Measurements from ENCODE around the gene PCDHGA1. TPM values are rescaled to one million over a fixed set of nuclear protein-coding genes. Genes with fewer than 3 reads are reported as not detected.
A peak's percentile ranks its signal among the peaks of the same experiment; 100 is the strongest.

PCDHGA1 gene
- total RNA-seq, 1 donor from 2014 or later = 0.31 TPM

DNA sequence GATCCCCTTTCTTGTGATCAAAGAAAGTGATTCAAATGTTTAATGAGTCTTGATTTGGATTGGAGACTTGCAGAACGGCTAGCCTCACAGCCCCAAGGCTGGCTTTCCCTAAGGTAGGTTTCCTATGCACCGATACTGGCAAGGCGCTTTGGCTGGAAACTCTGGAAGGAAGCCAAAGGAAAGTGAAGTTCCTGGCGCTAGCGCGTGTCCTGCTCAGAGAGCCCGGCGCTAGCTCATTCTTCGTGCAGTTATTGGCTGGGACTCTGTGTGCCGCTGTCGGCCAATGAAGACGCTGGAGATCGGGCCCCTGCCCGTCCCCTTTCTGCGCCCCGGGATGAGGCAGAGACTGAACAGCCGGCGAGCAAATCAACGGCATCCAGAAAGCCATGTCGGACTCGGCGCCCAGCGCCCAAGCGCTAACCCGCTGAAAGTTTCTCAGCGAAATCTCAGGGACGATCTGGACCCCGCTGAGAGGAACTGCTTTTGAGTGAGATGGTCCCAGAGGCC, 145.4 kb downstream of the PCDHGA1 start, which contains the start of gene PCDHGC3:
PCDHGC3 (plus strand) TSS at position 342 of the 507 bp plus-strand sequence; CDS start at position 493, 151 bp downstream.
- Mint-ChIP-seq H3K9me3 (no peaks in the 10 kb centered on the region), H3K4me3 (peak within 1 kb of the TSS; percentile 99), H3K36me3 (peaks cover 35% of the 10 kb centered on the region), H3K27me3 (peaks cover 13% of the 10 kb centered on the region), H3K27ac (peak within 1 kb of the TSS; percentile 85), H3K4me1 (ENCODE audit: unreplicated experiment) (peaks cover 9% of the 10 kb centered on the region)
- TF ChIP-seq, protein P1, sequence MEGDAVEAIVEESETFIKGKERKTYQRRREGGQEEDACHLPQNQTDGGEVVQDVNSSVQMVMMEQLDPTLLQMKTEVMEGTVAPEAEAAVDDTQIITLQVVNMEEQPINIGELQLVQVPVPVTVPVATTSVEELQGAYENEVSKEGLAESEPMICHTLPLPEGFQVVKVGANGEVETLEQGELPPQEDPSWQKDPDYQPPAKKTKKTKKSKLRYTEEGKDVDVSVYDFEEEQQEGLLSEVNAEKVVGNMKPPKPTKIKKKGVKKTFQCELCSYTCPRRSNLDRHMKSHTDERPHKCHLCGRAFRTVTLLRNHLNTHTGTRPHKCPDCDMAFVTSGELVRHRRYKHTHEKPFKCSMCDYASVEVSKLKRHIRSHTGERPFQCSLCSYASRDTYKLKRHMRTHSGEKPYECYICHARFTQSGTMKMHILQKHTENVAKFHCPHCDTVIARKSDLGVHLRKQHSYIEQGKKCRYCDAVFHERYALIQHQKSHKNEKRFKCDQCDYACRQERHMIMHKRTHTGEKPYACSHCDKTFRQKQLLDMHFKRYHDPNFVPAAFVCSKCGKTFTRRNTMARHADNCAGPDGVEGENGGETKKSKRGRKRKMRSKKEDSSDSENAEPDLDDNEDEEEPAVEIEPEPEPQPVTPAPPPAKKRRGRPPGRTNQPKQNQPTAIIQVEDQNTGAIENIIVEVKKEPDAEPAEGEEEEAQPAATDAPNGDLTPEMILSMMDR (conservative IDR thresholded peaks at IDR 0.05) = peak; percentile 41
- DNase-seq (ENCODE audit: extremely low spot score, unreplicated experiment) = no peak

DNA sequence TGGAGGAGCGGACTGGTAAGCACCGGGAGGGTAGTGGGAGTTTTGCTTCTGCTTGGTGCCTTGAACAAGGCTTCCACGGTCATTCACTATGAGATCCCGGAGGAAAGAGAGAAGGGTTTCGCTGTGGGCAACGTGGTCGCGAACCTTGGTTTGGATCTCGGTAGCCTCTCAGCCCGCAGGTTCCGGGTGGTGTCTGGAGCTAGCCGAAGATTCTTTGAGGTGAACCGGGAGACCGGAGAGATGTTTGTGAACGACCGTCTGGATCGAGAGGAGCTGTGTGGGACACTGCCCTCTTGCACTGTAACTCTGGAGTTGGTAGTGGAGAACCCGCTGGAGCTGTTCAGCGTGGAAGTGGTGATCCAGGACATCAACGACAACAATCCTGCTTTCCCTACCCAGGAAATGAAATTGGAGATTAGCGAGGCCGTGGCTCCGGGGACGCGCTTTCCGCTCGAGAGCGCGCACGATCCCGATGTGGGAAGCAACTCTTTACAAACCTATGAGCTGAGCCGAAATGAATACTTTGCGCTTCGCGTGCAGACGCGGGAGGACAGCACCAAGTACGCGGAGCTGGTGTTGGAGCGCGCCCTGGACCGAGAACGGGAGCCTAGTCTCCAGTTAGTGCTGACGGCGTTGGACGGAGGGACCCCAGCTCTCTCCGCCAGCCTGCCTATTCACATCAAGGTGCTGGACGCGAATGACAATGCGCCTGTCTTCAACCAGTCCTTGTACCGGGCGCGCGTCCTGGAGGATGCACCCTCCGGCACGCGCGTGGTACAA, 146.0 kb downstream of the PCDHGA1 start:
- peak overlapping the region; percentile 99 for H3K4me3 Mint-ChIP-seq
- TF ChIP-seq, protein P1 (conservative IDR thresholded peaks at IDR 0.05) = no peak
- peak overlapping the region; percentile 85 for H3K27ac Mint-ChIP-seq
- peaks cover 13% of the 10 kb centered on the region for H3K27me3 Mint-ChIP-seq
- no peak for DNase-seq (ENCODE audit: extremely low spot score, unreplicated experiment)
- peaks cover 33% of the 10 kb centered on the region for H3K36me3 Mint-ChIP-seq
- H3K4me1 Mint-ChIP-seq (ENCODE audit: unreplicated experiment) = peaks cover 9% of the 10 kb centered on the region
- H3K9me3 Mint-ChIP-seq = no peaks in the 10 kb centered on the region

GRCh38 chr5:141477044-141477575, 146.8 kb downstream of the PCDHGA1 start:
- TF ChIP-seq, protein P1 (conservative IDR thresholded peaks at IDR 0.05) = no peak
- H3K4me1 Mint-ChIP-seq (ENCODE audit: unreplicated experiment) = peaks cover 9% of the 10 kb centered on the region
- H3K27ac Mint-ChIP-seq = no peak overlapping the region
- no peak for DNase-seq (ENCODE audit: extremely low spot score, unreplicated experiment)
- H3K36me3 Mint-ChIP-seq = peaks cover 30% of the 10 kb centered on the region
- peaks cover 13% of the 10 kb centered on the region for H3K27me3 Mint-ChIP-seq
- peak overlapping the region; percentile 99 for H3K4me3 Mint-ChIP-seq
- H3K9me3 Mint-ChIP-seq = no peaks in the 10 kb centered on the region

DNA sequence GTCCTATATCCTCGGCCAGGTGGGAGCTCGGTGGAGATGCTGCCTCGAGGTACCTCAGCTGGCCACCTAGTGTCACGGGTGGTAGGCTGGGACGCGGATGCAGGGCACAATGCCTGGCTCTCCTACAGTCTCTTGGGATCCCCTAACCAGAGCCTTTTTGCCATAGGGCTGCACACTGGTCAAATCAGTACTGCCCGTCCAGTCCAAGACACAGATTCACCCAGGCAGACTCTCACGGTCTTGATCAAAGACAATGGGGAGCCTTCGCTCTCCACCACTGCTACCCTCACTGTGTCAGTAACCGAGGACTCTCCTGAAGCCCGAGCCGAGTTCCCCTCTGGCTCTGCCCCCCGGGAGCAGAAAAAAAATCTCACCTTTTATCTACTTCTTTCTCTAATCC, 147.5 kb downstream of the PCDHGA1 start:
- TF ChIP-seq, protein P1 (conservative IDR thresholded peaks at IDR 0.05) = no peak
- peaks cover 13% of the 10 kb centered on the region for H3K27me3 Mint-ChIP-seq
- H3K27ac Mint-ChIP-seq = no peak overlapping the region
- H3K9me3 Mint-ChIP-seq = no peaks in the 10 kb centered on the region
- H3K36me3 Mint-ChIP-seq = peaks cover 36% of the 10 kb centered on the region
- peaks cover 14% of the 10 kb centered on the region for H3K4me1 Mint-ChIP-seq (ENCODE audit: unreplicated experiment)
- peak overlapping the region; percentile 75 for H3K4me3 Mint-ChIP-seq
- DNase-seq (ENCODE audit: extremely low spot score, unreplicated experiment) = no peak

DNA sequence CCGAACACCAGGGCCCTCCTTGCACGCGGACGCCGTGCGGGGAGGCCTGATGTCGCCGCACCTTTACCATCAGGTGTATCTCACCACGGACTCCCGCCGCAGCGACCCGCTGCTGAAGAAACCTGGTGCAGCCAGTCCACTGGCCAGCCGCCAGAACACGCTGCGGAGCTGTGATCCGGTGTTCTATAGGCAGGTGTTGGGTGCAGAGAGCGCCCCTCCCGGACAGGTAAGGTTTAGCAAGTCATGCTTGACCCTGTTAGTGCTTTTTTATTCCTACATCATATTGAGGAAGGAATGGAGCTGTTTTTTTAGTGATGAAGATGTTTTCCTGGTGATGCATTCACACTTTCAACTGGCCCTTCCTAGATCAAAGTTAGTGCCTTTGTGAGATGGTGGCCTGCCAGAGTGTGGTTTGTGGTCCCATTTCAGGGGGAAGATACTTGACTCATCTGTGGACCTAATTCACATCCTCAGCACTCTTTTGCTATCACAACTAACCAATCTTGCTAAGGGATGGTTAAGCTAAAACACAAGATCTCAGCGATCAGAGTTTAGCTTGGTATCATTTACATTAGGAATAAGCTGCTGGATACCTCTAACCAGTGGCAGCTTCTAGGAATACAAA, 148.1 kb downstream of the PCDHGA1 start:
- H3K4me3 Mint-ChIP-seq = peak overlapping the region; percentile 75
- peaks cover 18% of the 10 kb centered on the region for H3K4me1 Mint-ChIP-seq (ENCODE audit: unreplicated experiment)
- peaks cover 13% of the 10 kb centered on the region for H3K27me3 Mint-ChIP-seq
- DNase-seq (ENCODE audit: extremely low spot score, unreplicated experiment) = no peak
- peaks cover 40% of the 10 kb centered on the region for H3K36me3 Mint-ChIP-seq
- no peak overlapping the region for H3K27ac Mint-ChIP-seq
- no peaks in the 10 kb centered on the region for H3K9me3 Mint-ChIP-seq
- TF ChIP-seq, protein P1 (conservative IDR thresholded peaks at IDR 0.05) = peak; percentile 50
